Vagina (tissue), 2 donors: ENCODE measurements around the gene ACIN1. TPM values are rescaled to one million over a fixed set of nuclear protein-coding genes. Genes with fewer than 3 reads are reported as not detected.

Source experiments
- DNase-seq, 2 donors: peaks; one replicate each; pipeline ENCODE4 v3.0.0-alpha.2; 2017; ENCODE audit errors: extremely low spot score in 2 of 2
- H3K27ac ChIP-seq: fragments of 200-600 bp; sonication (generic); one replicate; pipeline ENCODE4 v1.5.1; 2019
- H3K27me3 ChIP-seq: fragments of 200-600 bp; sonication (generic); one replicate; pipeline ENCODE4 v1.5.1; 2019
- H3K36me3 ChIP-seq, 2 donors: fragments of 200-600 bp; sonication (generic); one replicate each; pipeline ENCODE4 v1.5.1; 2017 to 2019
- H3K4me1 ChIP-seq: fragments of 200-600 bp; sonication (generic); one replicate; pipeline ENCODE4 v1.5.1; 2019
- H3K4me3 ChIP-seq, 2 donors: fragments of 200-600 bp; sonication (generic); 1 replicate in 1 of 2; 2 replicates in 1 of 2; pipeline ENCODE4 v1.5.1; 2016 to 2019
- H3K9me3 ChIP-seq: fragments of 200-600 bp; sonication (generic); one replicate; pipeline ENCODE4 v1.5.1; 2019
- CTCF ChIP-seq, 3 experiments: fragments of 450-650 bp in 2 of 3; fragments of 200-600 bp in 1 of 3; sonication (generic) in 1 of 3; IDR thresholded peaks; one replicate each; pipeline ENCODE4 v1.5.1; 2017 to 2019; ENCODE audit warnings: antibody characterized with exemption in 3 of 3, mild to moderate bottlenecking in 2 of 3, moderate library complexity in 2 of 3
- POLR2A ChIP-seq, 2 donors: fragments of 450-650 bp; IDR thresholded peaks; one replicate each; pipeline ENCODE4 v1.6.1; 2017; ENCODE audit warnings: antibody characterized with exemption in 2 of 2, mild to moderate bottlenecking in 2 of 2, moderate library complexity in 2 of 2
- POLR2AphosphoS5 ChIP-seq, 2 donors: sonication (generic); formaldehyde crosslinking; IDR thresholded peaks; one replicate each; pipeline ENCODE4 v1.9.0; 2017; ENCODE audit warnings: antibody characterized with exemption in 2 of 2, mild to moderate bottlenecking in 2 of 2, low read depth in 1 of 2; ENCODE audit not compliant: insufficient read depth in 1 of 2
- intact Hi-C: fragments of 100-400 bp; cut with DNase I; formaldehyde crosslinking; loops from one replicate; pipeline ENCODE4 v1.15.1; 2023
- total RNA-seq: library from RNA; depleted of rRNA; stranded (reverse); fragments of >200 nt; gene quantifications from one replicate; pipeline ENCODE4 v1.2.3, GENCODE V29; 2016

Gene ACIN1
- total RNA-seq, 1 donor from 2014 or later = 121 TPM

GRCh38 chr14:23079716-23080115 lies 15.2 kb downstream of the ACIN1 start:
- TF ChIP-seq POLR2AphosphoS5 (IDR thresholded peaks at IDR 0.05; ENCODE audit: insufficient read depth in 1 of 2, low read depth in 1 of 2) = no peak
- TF ChIP-seq POLR2A (IDR thresholded peaks at IDR 0.05) = no peak
- TF ChIP-seq CTCF (IDR thresholded peaks at IDR 0.05) = no peak

GRCh38 chr14:23078692-23079116 lies 16.2 kb downstream of the ACIN1 start:
- H3K4me3 ChIP-seq = no peak overlapping the region
- peak overlapping the region; percentile 72 for H3K27ac ChIP-seq
- H3K9me3 ChIP-seq = no peaks in the 10 kb centered on the region
- H3K27me3 ChIP-seq = no peaks in the 10 kb centered on the region
- peaks cover 3 to 91% of the 10 kb centered on the region in 2 donors for H3K36me3 ChIP-seq
- no peak for TF ChIP-seq POLR2A (IDR thresholded peaks at IDR 0.05)
- TF ChIP-seq POLR2AphosphoS5 (IDR thresholded peaks at IDR 0.05; ENCODE audit: insufficient read depth in 1 of 2, low read depth in 1 of 2) = peak; percentile 39 to 88
- intact Hi-C loops = no loop called here
- DNase-seq = peak; percentile 94 to 96
- peaks cover 31% of the 10 kb centered on the region for H3K4me1 ChIP-seq

More at GRCh38 chr14:23079716-23080115, 15.2 kb downstream of the ACIN1 start:
- intact Hi-C loops = no loop called here
- H3K27me3 ChIP-seq = no peaks in the 10 kb centered on the region
- H3K4me1 ChIP-seq = peaks cover 31% of the 10 kb centered on the region
- no peaks in the 10 kb centered on the region for H3K9me3 ChIP-seq
- peaks cover 3 to 90% of the 10 kb centered on the region in 2 donors for H3K36me3 ChIP-seq
- no peak for DNase-seq
- H3K4me3 ChIP-seq = no peak overlapping the region
- peak overlapping the region; percentile 72 for H3K27ac ChIP-seq

DNA sequence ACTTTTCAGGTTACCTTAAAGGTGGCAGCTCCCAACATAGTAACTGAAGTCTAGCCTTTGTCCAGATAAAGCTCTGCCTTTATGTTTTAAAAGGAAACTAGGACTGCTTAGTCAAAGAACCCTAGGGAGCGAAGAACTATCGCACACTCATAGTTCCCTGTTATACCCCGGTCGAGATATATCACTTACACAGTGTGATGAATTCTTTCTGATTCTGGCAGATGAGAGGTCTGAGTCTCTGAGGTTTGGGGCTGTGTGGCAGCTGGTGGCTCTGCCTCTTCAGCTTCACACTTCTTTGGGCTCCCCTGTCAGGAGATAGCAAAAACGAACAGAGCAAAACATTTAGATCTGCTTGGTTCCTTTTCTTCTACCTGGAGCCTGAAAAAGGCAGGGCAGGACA lies 17.0 kb downstream of the ACIN1 start:
- peaks cover 3 to 90% of the 10 kb centered on the region in 2 donors for H3K36me3 ChIP-seq

DNA sequence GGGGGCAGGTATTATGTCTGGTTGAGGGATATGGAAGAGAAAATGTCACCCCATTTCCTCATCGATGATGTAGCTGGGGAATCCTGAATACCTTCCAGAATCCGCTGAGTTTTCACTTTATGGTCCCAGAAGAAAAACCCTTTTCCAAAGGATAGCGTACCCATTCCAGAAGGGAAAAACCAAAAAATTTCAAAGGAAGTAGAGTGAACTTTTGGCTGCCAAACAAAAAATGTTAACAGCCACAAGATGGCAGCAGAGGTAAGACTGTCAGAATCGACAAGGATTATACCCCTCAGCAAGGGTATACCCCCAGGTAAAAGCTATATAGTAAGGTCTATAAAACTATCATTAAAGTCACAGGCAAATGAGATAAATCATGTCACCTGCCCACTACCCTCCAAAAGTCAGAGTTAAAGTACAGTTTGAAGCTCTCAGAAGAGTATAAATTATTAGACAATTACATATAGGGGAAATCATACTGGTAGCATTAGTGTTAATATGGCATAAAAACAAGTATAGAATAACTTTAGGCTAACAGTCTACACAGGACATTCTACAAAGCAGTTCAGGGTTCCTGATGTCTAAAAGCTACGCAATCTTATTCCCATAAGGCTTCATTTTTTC lies 18.0 kb downstream of the ACIN1 start:
- DNase-seq = peak in 1 of 2 donors; percentile 16
- Histone ChIP-seq H3K9me3 (no peaks in the 10 kb centered on the region), H3K4me1 (peaks cover 47% of the 10 kb centered on the region), H3K27me3 (no peaks in the 10 kb centered on the region), H3K27ac (peak overlapping the region; percentile 72), H3K36me3 (peaks cover 3 to 92% of the 10 kb centered on the region in 2 donors), H3K4me3 (no peak overlapping the region)
- peak in 1 of 3 experiments; percentile 33 for TF ChIP-seq CTCF (IDR thresholded peaks at IDR 0.05)
- TF ChIP-seq POLR2AphosphoS5 (IDR thresholded peaks at IDR 0.05; ENCODE audit: insufficient read depth in 1 of 2, low read depth in 1 of 2) = no peak
- intact Hi-C loops = no loop called here

More for the DNA sequence above, 17.0 kb downstream of the ACIN1 start:
- H3K27me3 ChIP-seq = no peaks in the 10 kb centered on the region
- peak overlapping the region; percentile 72 for H3K27ac ChIP-seq
- H3K4me1 ChIP-seq = peaks cover 36% of the 10 kb centered on the region
- no peaks in the 10 kb centered on the region for H3K9me3 ChIP-seq
- TF ChIP-seq POLR2AphosphoS5 (IDR thresholded peaks at IDR 0.05; ENCODE audit: insufficient read depth in 1 of 2, low read depth in 1 of 2) (no peak), POLR2A (IDR thresholded peaks at IDR 0.05) (no peak), CTCF (IDR thresholded peaks at IDR 0.05) (no peak)
- intact Hi-C loops = no loop called here
- H3K4me3 ChIP-seq = no peak overlapping the region
- DNase-seq = peak; percentile 16 to 78

DNA sequence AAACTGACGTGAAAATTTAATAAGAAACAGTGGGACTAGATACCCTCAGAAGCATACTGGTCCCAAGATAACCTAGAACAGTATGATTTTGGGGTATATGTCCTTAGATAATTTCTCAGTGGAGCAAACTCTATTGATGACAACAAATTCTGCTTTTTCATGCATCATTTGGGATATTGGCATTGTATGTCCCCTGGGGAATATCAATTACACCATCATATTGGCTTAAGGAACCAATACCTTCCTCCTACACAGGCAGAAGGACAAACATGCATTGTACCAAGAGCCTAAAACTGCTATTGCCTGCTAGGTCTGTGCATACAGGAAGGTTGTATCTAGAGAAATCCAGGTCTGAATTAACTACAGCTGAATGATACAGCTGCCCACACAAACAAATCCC lies 20.0 kb downstream of the ACIN1 start:
- H3K36me3 ChIP-seq = peaks cover 3 to 72% of the 10 kb centered on the region in 2 donors
- intact Hi-C loops = no loop called here
- H3K9me3 ChIP-seq = no peaks in the 10 kb centered on the region
- H3K4me1 ChIP-seq = peaks cover 65% of the 10 kb centered on the region
- H3K4me3 ChIP-seq = no peak overlapping the region
- no peaks in the 10 kb centered on the region for H3K27me3 ChIP-seq
- no peak overlapping the region for H3K27ac ChIP-seq
- no peak for DNase-seq
- TF ChIP-seq POLR2AphosphoS5 (IDR thresholded peaks at IDR 0.05; ENCODE audit: insufficient read depth in 1 of 2, low read depth in 1 of 2) (no peak), CTCF (IDR thresholded peaks at IDR 0.05) (no peak), POLR2A (IDR thresholded peaks at IDR 0.05) (no peak)
